Ishikawa (cell line): ENCODE results near the gene KDM8.

ENCODE experiments used
- CEBPB ChIP-seq: IDR thresholded peaks from 2 replicates; pipeline ENCODE4 v1.6.1; 2012
- CREB1 ChIP-seq: IDR thresholded peaks from 2 replicates; pipeline ENCODE4 v1.6.1; 2012; ENCODE audit warnings: low read depth
- EGR1 ChIP-seq: IDR thresholded peaks from 2 replicates; pipeline ENCODE4 v1.6.1; 2012
- EP300 ChIP-seq: IDR thresholded peaks from 2 replicates; pipeline ENCODE4 v1.6.1; 2012; ENCODE audit warnings: borderline replicate concordance
- FOXM1 ChIP-seq: IDR thresholded peaks from 2 replicates; pipeline ENCODE4 v1.6.1; 2012; ENCODE audit warnings: low read depth, borderline replicate concordance
- NFIC ChIP-seq: IDR thresholded peaks from 2 replicates; pipeline ENCODE4 v1.6.1; 2012
- RAD21 ChIP-seq: IDR thresholded peaks from 2 replicates; pipeline ENCODE4 v1.6.1; 2012; ENCODE audit warnings: low read depth
- TAF1 ChIP-seq: IDR thresholded peaks from 2 replicates; pipeline ENCODE4 v1.6.1; 2012; ENCODE audit warnings: low read depth, mild to moderate bottlenecking
- TCF12 ChIP-seq: IDR thresholded peaks from 2 replicates; pipeline ENCODE4 v1.6.1; 2012; ENCODE audit warnings: low read depth
- TEAD4 ChIP-seq: IDR thresholded peaks from 2 replicates; pipeline ENCODE4 v1.6.1; 2012
- YY1 ChIP-seq: IDR thresholded peaks from 2 replicates; pipeline ENCODE4 v1.6.1; 2012; ENCODE audit warnings: low read depth
- TF ChIP-seq, protein P1 (sequence below): IDR thresholded peaks from 2 replicates; pipeline ENCODE4 v1.6.1; 2012
- TF ChIP-seq, protein P2 (sequence below): IDR thresholded peaks from 2 replicates; pipeline ENCODE4 v1.6.1; 2012
- TF ChIP-seq, protein P3 (sequence below): IDR thresholded peaks from 2 replicates; pipeline ENCODE4 v1.6.1; 2012; ENCODE audit warnings: low read depth, mild to moderate bottlenecking

The KDM8 gene

DNA sequence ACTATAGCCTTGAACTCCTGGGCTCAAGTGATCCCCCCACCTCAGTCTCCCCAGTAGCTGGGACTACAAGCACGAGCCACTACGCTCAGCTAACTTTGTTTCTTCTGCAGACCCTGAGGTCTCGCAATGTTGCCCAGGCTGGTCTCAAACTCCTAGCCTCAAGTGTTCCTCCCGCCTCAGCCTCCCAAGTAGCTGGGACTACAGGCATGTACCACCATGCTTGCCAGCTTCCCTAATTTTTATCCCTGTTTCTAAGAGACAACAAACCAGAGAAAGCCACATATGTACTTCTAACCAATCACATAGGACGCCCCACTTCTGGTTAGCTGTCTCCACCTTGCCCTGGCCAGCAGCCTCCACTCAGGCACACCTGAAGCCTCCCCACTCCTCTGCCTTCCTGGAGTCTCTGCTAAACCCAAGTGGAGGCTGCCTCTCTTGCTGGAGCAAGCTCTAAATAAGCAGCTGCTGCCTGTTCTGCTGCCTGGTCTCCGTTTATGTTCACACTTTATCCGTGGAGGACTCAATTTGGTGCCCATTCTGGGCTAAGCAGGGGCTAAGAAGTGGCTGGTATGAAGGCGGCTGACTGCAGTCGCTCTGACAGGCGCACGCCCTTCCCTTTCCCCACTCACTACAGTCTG, 40.5 kb downstream of the KDM8 start:
- TF ChIP-seq TEAD4 (no peak), CREB1 (no peak), CEBPB (no peak), YY1 (no peak), NFIC (no peak), EGR1 (no peak), TAF1 (no peak)
- TF ChIP-seq, protein P1, sequence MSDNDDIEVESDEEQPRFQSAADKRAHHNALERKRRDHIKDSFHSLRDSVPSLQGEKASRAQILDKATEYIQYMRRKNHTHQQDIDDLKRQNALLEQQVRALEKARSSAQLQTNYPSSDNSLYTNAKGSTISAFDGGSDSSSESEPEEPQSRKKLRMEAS, result no peak

DNA sequence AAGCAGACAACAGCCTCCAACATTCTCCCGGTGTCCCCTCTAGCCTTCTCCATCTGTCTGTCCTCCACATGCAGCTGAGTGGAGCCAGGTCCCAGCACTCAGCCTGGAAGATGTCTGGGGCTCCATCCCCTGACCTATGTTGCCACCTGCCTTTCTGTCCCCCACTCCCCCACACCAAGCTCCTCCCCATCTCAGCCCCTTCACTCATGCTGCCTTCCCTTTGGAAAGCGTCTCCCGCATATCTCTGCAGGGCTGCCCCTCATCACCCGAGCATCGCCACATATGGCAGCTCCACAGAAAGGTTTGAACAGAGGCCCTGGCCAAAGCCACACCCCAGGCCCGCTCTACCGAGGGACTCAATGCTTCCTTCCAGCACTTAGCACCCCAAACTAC, 41.0 kb downstream of the KDM8 start:
- no peak for TF ChIP-seq TCF12
- no peak for TF ChIP-seq YY1
- no peak for TF ChIP-seq CEBPB
- TF ChIP-seq, protein P2, sequence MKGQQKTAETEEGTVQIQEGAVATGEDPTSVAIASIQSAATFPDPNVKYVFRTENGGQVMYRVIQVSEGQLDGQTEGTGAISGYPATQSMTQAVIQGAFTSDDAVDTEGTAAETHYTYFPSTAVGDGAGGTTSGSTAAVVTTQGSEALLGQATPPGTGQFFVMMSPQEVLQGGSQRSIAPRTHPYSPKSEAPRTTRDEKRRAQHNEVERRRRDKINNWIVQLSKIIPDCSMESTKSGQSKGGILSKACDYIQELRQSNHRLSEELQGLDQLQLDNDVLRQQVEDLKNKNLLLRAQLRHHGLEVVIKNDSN, result no peak
- no peak for TF ChIP-seq RAD21
- TF ChIP-seq, protein P3, sequence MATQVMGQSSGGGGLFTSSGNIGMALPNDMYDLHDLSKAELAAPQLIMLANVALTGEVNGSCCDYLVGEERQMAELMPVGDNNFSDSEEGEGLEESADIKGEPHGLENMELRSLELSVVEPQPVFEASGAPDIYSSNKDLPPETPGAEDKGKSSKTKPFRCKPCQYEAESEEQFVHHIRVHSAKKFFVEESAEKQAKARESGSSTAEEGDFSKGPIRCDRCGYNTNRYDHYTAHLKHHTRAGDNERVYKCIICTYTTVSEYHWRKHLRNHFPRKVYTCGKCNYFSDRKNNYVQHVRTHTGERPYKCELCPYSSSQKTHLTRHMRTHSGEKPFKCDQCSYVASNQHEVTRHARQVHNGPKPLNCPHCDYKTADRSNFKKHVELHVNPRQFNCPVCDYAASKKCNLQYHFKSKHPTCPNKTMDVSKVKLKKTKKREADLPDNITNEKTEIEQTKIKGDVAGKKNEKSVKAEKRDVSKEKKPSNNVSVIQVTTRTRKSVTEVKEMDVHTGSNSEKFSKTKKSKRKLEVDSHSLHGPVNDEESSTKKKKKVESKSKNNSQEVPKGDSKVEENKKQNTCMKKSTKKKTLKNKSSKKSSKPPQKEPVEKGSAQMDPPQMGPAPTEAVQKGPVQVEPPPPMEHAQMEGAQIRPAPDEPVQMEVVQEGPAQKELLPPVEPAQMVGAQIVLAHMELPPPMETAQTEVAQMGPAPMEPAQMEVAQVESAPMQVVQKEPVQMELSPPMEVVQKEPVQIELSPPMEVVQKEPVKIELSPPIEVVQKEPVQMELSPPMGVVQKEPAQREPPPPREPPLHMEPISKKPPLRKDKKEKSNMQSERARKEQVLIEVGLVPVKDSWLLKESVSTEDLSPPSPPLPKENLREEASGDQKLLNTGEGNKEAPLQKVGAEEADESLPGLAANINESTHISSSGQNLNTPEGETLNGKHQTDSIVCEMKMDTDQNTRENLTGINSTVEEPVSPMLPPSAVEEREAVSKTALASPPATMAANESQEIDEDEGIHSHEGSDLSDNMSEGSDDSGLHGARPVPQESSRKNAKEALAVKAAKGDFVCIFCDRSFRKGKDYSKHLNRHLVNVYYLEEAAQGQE, result no peak

DNA sequence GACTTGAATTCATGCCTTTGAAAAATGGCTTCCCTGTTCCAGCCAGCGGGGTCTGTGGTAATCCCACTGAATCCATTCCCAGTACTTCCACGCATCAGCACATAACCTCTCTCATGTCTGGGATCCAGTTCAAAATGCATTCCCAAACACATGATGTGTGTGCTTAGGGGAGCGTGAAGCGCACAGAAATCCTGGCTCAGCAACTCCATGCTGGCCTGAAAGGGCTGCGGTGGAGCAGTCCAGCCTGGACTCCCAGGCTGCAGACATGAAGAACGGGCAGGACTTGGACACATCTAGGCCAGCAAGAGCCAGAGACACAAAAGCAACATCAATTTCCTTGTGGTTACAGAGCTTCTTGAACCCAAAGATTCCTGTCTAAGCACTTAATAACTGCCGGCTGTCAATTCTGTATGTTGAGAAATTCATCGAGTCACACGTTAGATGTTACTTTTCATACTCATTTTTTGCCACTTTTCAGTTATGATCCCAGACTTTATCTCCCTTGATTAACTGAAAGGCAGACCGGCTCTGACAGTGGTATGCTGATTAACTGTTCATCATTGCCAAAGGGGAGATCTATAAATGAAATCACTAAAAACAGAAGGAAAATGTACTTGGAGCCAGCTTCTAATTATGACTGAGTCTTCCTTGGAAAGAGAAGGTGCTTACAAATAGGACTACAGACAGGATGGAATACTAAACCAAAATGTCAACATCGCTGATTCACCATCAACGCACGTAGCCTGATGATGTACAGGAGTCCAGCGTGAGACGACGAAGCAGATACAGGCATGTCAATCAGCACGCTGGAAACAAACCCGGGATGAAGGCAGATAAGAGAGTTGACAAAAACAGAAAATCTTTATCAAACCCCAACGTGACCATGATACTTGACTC, 42.2 kb downstream of the KDM8 start:
- TF ChIP-seq, protein P1, result no peak
- TF ChIP-seq YY1 (no peak), CEBPB (no peak), RAD21 (no peak), FOXM1 (no peak), NFIC (no peak), TAF1 (no peak)
- TF ChIP-seq, protein P2, result no peak

DNA sequence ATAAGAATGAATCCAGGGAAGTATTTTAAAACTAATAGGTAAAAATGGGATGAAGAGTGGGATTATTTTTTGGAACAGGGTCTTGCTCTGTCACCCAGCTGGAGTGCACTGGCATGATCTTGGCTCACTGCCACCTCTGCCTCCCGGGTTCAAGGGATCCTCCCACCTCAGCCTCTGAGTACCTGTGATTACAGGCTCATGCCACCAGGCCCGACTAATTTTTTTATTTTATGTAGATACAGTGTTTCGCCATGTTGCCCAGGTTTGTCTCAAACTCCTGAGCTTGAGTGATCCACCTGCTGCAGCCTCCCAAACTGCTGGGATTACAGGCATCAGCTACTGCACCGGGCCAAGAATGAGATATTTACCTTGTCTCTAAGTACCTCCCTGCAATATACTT, 43.1 kb downstream of the KDM8 start:
- TF ChIP-seq, protein P3, result no peak
- TF ChIP-seq, protein P2, result no peak
- TF ChIP-seq EP300 (no peak), YY1 (no peak), FOXM1 (no peak)

DNA sequence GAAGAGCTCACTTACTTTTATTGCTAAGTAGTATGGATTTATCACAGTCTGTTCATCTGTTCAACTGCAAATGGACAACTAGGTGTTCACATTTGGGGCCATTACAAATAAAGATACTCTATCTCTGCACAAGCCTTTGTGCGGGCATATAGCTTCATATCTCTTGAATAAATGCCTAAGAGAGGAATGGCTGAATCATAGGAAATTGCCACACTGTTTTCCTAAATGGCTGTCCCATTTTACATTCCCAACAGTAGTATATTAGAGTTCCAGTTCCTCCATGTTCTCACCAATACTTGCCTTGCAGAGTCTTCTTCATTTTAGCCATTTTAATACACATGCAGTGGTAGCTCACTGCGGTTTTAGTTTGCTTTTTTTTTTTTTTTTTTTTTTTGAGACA, 44.7 kb downstream of the KDM8 start:
- TF ChIP-seq, protein P1, result no peak
- TF ChIP-seq NFIC (no peak), CREB1 (no peak), EGR1 (no peak), CEBPB (no peak), TEAD4 (no peak), EP300 (no peak)
- TF ChIP-seq, protein P3, result no peak
- TF ChIP-seq, protein P2, result no peak
